HEK293 (cell line): ENCODE data around the gene PHTF1.

Experiments used
- HOXA7 ChIP-seq: sonication (generic); formaldehyde crosslinking; IDR thresholded peaks from 2 replicates; pipeline ENCODE4 v1.8.1; 2022; ENCODE audit warnings: missing genetic modification reagents, borderline replicate concordance
- KLF7 ChIP-seq: fragments of 450-650 bp; formaldehyde crosslinking; IDR thresholded peaks from 2 replicates; pipeline ENCODE4 v1.5.1; 2016; ENCODE audit warnings: missing biosample characterization, missing genetic modification characterization, borderline replicate concordance
- KLF8 ChIP-seq: fragments of 450-650 bp; formaldehyde crosslinking; IDR thresholded peaks from 2 replicates; pipeline ENCODE4 v1.5.1; 2016; ENCODE audit warnings: missing biosample characterization, missing genetic modification characterization
- PRDM1 ChIP-seq: fragments of 450-650 bp; formaldehyde crosslinking; IDR thresholded peaks from 2 replicates; pipeline ENCODE4; 2016; ENCODE audit warnings: missing biosample characterization, missing genetic modification characterization
- SP7 ChIP-seq: fragments of 450-650 bp; formaldehyde crosslinking; IDR thresholded peaks from 2 replicates; pipeline ENCODE4 v1.5.1; 2016; ENCODE audit warnings: missing biosample characterization, missing genetic modification characterization
- ZEB2 ChIP-seq: fragments of 450-650 bp; formaldehyde crosslinking; IDR thresholded peaks from 2 replicates; pipeline ENCODE4 v1.5.1; 2016; ENCODE audit warnings: missing biosample characterization, missing genetic modification characterization
- ZNF211 ChIP-seq: fragments of 450-650 bp; formaldehyde crosslinking; IDR thresholded peaks from 2 replicates; pipeline ENCODE4 v1.5.1; 2016; ENCODE audit warnings: low read depth, missing biosample characterization, missing genetic modification characterization
- ZNF302 ChIP-seq: fragments of 450-650 bp; formaldehyde crosslinking; IDR thresholded peaks from 2 replicates; pipeline ENCODE4 v1.5.1; 2016; ENCODE audit warnings: missing biosample characterization, missing genetic modification characterization, low read depth
- ZNF311 ChIP-seq: fragments of 450-650 bp; formaldehyde crosslinking; IDR thresholded peaks from 2 replicates; pipeline ENCODE4 v1.5.1; 2017; ENCODE audit warnings: missing biosample characterization, missing genetic modification characterization, borderline replicate concordance
- ZNF324 ChIP-seq: fragments of 450-650 bp; formaldehyde crosslinking; IDR thresholded peaks from 2 replicates; pipeline ENCODE4 v1.5.1; 2016; ENCODE audit warnings: missing biosample characterization, missing genetic modification characterization
- ZNF335 ChIP-seq: fragments of 450-650 bp; formaldehyde crosslinking; conservative IDR thresholded peaks from 2 replicates; pipeline ENCODE4 v1.5.1; 2016; ENCODE audit warnings: missing biosample characterization, missing genetic modification characterization
- ZNF391 ChIP-seq: fragments of 450-650 bp; formaldehyde crosslinking; IDR thresholded peaks from 2 replicates; pipeline ENCODE4 v1.5.1; 2016; ENCODE audit warnings: low read depth, missing biosample characterization, missing genetic modification characterization, borderline replicate concordance
- ZNF473 ChIP-seq: fragments of 450-650 bp; formaldehyde crosslinking; IDR thresholded peaks from 2 replicates; pipeline ENCODE4 v1.5.1; 2017; ENCODE audit warnings: missing biosample characterization, missing genetic modification characterization
- ZNF514 ChIP-seq: fragments of 450-650 bp; formaldehyde crosslinking; IDR thresholded peaks from 2 replicates; pipeline ENCODE4 v1.5.1; 2016; ENCODE audit warnings: missing biosample characterization, missing genetic modification characterization
- ZNF529 ChIP-seq: fragments of 450-650 bp; formaldehyde crosslinking; IDR thresholded peaks from 2 replicates; pipeline ENCODE4 v1.5.1; 2017; ENCODE audit warnings: missing genetic modification characterization, missing biosample characterization; ENCODE audit not compliant: insufficient replicate concordance
- ZNF610 ChIP-seq: fragments of 450-650 bp; formaldehyde crosslinking; IDR thresholded peaks from 2 replicates; pipeline ENCODE4 v1.5.1; 2016; ENCODE audit warnings: missing biosample characterization, missing genetic modification characterization, borderline replicate concordance
- ZNF629 ChIP-seq: fragments of 450-650 bp; formaldehyde crosslinking; IDR thresholded peaks from 2 replicates; pipeline ENCODE4 v1.5.1; 2017; ENCODE audit warnings: missing biosample characterization, missing genetic modification characterization
- ZNF843 ChIP-seq: fragments of 450-650 bp; formaldehyde crosslinking; IDR thresholded peaks from 2 replicates; pipeline ENCODE4 v1.5.1; 2016; ENCODE audit warnings: missing biosample characterization, missing genetic modification characterization
- ZXDB ChIP-seq: fragments of 450-650 bp; formaldehyde crosslinking; IDR thresholded peaks from 2 replicates; pipeline ENCODE4 v1.5.1; 2016; ENCODE audit warnings: missing biosample characterization, missing genetic modification characterization
- TF ChIP-seq, protein P1 (sequence below): fragments of 450-650 bp; formaldehyde crosslinking; IDR thresholded peaks from 2 replicates; pipeline ENCODE4 v1.5.1; 2016; ENCODE audit warnings: missing biosample characterization, missing genetic modification characterization
- TF ChIP-seq, protein P2 (sequence below): sonication (generic); formaldehyde crosslinking; IDR thresholded peaks from 2 replicates; pipeline ENCODE4 v1.8.1; 2022; ENCODE audit warnings: mild to moderate bottlenecking, moderate library complexity, missing genetic modification reagents
- TF ChIP-seq, protein P3 (sequence below): fragments of 450-650 bp; formaldehyde crosslinking; IDR thresholded peaks from 2 replicates; pipeline ENCODE4 v1.5.1; 2016; ENCODE audit warnings: missing biosample characterization, missing genetic modification characterization, borderline replicate concordance
- TF ChIP-seq, protein P4 (sequence below): fragments of 450-650 bp; formaldehyde crosslinking; IDR thresholded peaks from 2 replicates; pipeline ENCODE4 v1.5.1; 2016; ENCODE audit warnings: missing biosample characterization, missing genetic modification characterization
- TF ChIP-seq, protein P5 (sequence below): fragments of 450-650 bp; formaldehyde crosslinking; IDR thresholded peaks from 2 replicates; pipeline ENCODE4 v1.5.1; 2016; ENCODE audit warnings: missing biosample characterization, missing genetic modification characterization
- TF ChIP-seq, protein P6 (sequence below): fragments of 450-650 bp; formaldehyde crosslinking; IDR thresholded peaks from 2 replicates; pipeline ENCODE4 v1.5.1; 2016; ENCODE audit warnings: missing biosample characterization, missing genetic modification characterization

Gene PHTF1

DNA sequence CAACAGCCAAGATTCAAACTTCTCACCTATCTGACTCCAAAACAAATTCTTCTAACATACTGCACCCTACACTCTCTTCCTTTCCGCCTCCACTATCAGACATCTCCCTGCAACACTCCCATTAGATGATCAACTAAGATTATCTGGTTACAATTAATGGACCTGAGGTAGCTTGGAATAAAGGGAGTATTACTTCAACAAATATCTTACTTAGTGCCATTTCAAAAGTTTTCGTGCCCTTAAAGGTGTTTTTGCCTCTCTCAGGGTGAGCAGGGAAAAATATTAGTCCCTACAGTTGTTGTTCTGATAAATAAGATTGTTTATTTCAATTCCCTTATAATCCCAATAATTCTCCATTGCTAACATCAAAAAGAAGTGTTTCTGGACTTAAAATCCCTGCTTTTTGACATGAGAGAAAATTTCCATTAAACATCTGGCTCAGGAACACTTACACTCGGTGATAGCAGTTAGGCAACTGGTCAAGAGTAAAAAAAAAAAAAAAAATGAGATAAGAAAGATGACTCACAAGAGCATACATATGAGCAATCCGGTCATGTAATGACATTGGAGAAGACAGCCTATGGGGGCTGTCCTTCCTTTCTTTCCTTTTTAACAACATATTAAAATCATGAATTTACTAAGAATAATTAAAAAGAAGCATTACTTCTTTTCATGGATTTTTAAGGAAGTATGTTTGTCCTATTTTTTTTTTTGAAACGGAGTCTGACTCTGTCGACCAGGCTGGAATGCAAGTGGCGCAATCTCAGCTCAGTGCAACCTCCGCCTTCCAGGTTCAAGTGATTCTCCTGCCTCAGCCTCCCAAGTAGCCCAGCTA is 45.4 kb upstream of the PHTF1 start (continued):
- TF ChIP-seq, protein P1, sequence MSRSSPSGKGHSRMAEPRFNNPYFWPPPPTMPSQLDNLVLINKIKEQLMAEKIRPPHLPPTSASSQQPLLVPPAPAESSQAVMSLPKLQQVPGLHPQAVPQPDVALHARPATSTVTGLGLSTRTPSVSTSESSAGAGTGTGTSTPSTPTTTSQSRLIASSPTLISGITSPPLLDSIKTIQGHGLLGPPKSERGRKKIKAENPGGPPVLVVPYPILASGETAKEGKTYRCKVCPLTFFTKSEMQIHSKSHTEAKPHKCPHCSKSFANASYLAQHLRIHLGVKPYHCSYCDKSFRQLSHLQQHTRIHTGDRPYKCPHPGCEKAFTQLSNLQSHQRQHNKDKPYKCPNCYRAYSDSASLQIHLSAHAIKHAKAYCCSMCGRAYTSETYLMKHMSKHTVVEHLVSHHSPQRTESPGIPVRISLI (tag by site-specific recombination), result peak; percentile 84; the same call in 1 of the 2 replicates
- TF ChIP-seq ZNF311, result no peak
- TF ChIP-seq, protein P2, sequence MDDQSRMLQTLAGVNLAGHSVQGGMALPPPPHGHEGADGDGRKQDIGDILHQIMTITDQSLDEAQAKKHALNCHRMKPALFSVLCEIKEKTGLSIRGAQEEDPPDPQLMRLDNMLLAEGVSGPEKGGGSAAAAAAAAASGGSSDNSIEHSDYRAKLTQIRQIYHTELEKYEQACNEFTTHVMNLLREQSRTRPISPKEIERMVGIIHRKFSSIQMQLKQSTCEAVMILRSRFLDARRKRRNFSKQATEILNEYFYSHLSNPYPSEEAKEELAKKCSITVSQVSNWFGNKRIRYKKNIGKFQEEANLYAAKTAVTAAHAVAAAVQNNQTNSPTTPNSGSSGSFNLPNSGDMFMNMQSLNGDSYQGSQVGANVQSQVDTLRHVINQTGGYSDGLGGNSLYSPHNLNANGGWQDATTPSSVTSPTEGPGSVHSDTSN (CRISPR knock-in tag), result no peak
- no peak for TF ChIP-seq ZNF211 (tag by site-specific recombination)
- TF ChIP-seq, protein P3, sequence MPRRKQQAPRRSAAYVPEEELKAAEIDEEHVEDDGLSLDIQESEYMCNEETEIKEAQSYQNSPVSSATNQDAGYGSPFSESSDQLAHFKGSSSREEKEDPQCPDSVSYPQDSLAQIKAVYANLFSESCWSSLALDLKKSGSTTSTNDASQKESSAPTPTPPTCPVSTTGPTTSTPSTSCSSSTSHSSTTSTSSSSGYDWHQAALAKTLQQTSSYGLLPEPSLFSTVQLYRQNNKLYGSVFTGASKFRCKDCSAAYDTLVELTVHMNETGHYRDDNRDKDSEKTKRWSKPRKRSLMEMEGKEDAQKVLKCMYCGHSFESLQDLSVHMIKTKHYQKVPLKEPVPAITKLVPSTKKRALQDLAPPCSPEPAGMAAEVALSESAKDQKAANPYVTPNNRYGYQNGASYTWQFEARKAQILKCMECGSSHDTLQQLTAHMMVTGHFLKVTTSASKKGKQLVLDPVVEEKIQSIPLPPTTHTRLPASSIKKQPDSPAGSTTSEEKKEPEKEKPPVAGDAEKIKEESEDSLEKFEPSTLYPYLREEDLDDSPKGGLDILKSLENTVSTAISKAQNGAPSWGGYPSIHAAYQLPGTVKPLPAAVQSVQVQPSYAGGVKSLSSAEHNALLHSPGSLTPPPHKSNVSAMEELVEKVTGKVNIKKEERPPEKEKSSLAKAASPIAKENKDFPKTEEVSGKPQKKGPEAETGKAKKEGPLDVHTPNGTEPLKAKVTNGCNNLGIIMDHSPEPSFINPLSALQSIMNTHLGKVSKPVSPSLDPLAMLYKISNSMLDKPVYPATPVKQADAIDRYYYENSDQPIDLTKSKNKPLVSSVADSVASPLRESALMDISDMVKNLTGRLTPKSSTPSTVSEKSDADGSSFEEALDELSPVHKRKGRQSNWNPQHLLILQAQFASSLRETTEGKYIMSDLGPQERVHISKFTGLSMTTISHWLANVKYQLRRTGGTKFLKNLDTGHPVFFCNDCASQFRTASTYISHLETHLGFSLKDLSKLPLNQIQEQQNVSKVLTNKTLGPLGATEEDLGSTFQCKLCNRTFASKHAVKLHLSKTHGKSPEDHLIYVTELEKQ (tag by site-specific recombination), result 0 out of 2 replicates have a peak, but pooled peaks have one; percentile 43
- peak; percentile 65 for TF ChIP-seq KLF8 (tag by site-specific recombination)
- TF ChIP-seq ZNF529 (tag by site-specific recombination), result no peak
- TF ChIP-seq, protein P4, sequence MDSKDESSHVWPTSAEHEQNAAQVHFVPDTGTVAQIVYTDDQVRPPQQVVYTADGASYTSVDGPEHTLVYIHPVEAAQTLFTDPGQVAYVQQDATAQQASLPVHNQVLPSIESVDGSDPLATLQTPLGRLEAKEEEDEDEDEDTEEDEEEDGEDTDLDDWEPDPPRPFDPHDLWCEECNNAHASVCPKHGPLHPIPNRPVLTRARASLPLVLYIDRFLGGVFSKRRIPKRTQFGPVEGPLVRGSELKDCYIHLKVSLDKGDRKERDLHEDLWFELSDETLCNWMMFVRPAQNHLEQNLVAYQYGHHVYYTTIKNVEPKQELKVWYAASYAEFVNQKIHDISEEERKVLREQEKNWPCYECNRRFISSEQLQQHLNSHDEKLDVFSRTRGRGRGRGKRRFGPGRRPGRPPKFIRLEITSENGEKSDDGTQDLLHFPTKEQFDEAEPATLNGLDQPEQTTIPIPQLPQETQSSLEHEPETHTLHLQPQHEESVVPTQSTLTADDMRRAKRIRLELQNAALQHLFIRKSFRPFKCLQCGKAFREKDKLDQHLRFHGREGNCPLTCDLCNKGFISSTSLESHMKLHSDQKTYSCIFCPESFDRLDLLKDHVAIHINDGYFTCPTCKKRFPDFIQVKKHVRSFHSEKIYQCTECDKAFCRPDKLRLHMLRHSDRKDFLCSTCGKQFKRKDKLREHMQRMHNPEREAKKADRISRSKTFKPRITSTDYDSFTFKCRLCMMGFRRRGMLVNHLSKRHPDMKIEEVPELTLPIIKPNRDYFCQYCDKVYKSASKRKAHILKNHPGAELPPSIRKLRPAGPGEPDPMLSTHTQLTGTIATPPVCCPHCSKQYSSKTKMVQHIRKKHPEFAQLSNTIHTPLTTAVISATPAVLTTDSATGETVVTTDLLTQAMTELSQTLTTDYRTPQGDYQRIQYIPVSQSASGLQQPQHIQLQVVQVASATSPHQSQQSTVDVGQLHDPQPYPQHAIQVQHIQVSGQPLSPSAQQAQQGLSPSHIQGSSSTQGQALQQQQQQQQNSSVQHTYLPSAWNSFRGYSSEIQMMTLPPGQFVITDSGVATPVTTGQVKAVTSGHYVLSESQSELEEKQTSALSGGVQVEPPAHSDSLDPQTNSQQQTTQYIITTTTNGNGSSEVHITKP (tag by site-specific recombination), result peak; percentile 26
- TF ChIP-seq HOXA7 (CRISPR knock-in tag), result no peak
- TF ChIP-seq ZNF843 (tag by site-specific recombination), result 0 out of 2 replicates have a peak, but pooled peaks have one; percentile 19
- TF ChIP-seq PRDM1 (tag by site-specific recombination), result peak; percentile 65
- TF ChIP-seq, protein P5, sequence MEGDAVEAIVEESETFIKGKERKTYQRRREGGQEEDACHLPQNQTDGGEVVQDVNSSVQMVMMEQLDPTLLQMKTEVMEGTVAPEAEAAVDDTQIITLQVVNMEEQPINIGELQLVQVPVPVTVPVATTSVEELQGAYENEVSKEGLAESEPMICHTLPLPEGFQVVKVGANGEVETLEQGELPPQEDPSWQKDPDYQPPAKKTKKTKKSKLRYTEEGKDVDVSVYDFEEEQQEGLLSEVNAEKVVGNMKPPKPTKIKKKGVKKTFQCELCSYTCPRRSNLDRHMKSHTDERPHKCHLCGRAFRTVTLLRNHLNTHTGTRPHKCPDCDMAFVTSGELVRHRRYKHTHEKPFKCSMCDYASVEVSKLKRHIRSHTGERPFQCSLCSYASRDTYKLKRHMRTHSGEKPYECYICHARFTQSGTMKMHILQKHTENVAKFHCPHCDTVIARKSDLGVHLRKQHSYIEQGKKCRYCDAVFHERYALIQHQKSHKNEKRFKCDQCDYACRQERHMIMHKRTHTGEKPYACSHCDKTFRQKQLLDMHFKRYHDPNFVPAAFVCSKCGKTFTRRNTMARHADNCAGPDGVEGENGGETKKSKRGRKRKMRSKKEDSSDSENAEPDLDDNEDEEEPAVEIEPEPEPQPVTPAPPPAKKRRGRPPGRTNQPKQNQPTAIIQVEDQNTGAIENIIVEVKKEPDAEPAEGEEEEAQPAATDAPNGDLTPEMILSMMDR, result no peak
- TF ChIP-seq ZNF473, result no peak
- no peak for TF ChIP-seq ZNF514 (tag by site-specific recombination)
- peak; percentile 38; the same call in 1 of the 2 replicates for TF ChIP-seq ZNF335
- TF ChIP-seq ZNF391 (tag by site-specific recombination), result no peak
- peak; percentile 68; the same call in 1 of the 2 replicates for TF ChIP-seq ZNF324 (tag by site-specific recombination)
- no peak for TF ChIP-seq ZNF610 (tag by site-specific recombination)
- no peak for TF ChIP-seq ZNF302 (tag by site-specific recombination)
- no peak for TF ChIP-seq KLF7 (tag by site-specific recombination)
- 0 out of 2 replicates have a peak, but pooled peaks have one; percentile 38 for TF ChIP-seq ZXDB (tag by site-specific recombination)
- TF ChIP-seq ZNF629 (tag by site-specific recombination), result peak; percentile 78
- TF ChIP-seq, protein P6, sequence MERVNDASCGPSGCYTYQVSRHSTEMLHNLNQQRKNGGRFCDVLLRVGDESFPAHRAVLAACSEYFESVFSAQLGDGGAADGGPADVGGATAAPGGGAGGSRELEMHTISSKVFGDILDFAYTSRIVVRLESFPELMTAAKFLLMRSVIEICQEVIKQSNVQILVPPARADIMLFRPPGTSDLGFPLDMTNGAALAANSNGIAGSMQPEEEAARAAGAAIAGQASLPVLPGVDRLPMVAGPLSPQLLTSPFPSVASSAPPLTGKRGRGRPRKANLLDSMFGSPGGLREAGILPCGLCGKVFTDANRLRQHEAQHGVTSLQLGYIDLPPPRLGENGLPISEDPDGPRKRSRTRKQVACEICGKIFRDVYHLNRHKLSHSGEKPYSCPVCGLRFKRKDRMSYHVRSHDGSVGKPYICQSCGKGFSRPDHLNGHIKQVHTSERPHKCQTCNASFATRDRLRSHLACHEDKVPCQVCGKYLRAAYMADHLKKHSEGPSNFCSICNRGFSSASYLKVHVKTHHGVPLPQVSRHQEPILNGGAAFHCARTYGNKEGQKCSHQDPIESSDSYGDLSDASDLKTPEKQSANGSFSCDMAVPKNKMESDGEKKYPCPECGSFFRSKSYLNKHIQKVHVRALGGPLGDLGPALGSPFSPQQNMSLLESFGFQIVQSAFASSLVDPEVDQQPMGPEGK, result 0 out of 2 replicates have a peak, but pooled peaks have one; percentile 19
- TF ChIP-seq SP7 (tag by site-specific recombination), result peak; percentile 49
- peak; percentile 76 for TF ChIP-seq ZEB2 (tag by site-specific recombination)
- TF ChIP-seq, all 188 proteins: peak for 24
